ENCODE measurements around the gene SCAP.
"Not testable (repeated sequence)": the region's sequence is repeated elsewhere in the genome, so short reads cannot be mapped to it uniquely, and the experiment has no call there.

SCAP gene

DNA sequence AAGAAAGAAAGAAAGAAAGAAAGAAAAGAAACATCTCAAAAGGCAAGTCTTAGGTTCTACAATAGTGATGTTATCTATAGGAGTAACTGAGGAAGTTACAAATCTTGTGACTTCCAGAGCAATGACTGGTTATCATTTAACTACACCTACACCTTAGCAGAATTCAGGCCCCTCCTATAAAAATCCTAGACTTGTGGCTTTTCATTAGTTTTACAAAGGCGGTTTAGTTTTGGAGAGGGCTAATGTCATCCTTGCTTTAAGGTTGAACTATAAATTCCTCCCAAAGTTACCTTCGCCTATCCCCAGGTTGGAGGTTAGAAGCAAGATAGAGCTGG, 4.1 kb upstream of the SCAP start:
- no peak for DNase-seq

- DNase-seq, result no peak
These were observed 2.3 kb upstream of the SCAP start for GRCh38 chr3:47478022-47478421.

GRCh38 chr3:47476644-47477199, 981 bp upstream of the SCAP start:
- no peak for DNase-seq

- DNase-seq, result no peak
These were observed 537 bp upstream of the SCAP start for GRCh38 chr3:47476330-47476626.

- no peak for DNase-seq
These were observed 642 bp downstream of the SCAP start for GRCh38 chr3:47475029-47475569.

DNA sequence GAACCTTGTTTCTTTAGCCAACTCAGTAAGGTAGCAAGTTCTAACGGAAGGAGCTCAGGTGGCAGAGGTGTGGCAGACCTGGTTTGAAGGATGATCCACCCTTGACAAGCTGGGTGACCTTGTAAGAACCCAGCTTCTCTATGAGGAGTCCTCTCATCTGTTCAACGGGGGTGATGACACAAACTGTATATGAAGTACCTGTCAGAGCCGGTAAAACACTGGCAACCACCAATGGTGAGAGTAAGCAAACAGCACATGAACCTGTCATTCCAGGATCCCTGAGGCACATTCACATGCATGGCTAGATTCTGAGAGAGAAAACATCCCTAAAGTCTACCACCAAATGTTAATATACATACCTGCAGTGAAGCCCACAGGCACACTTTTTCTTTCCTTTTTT, 2.4 kb downstream of the SCAP start:
- DNase-seq, result no peak

GRCh38 chr3:47469616-47470015, 6.1 kb downstream of the SCAP start:
- DNase-seq, result no peak

DNA sequence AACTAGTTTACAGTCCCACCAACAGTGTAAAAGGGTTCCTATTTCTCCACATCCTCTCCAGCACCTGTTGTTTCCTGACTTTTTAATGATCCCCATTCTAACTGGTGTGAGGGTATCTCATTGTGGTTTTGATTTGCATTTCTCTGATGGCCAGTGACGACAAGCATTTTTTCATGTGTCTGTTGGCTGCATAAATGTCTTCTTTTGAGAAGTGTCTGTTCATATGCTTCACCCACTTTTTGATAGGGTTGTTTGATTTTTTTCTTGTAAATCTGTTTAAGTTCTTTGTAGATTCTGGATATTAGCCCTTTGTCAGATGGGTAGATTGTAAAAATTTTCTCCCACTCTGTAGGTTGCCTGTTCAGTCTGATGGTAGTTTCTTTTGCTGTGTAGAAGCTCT, 7.4 kb downstream of the SCAP start:
- not testable (repeated sequence) for DNase-seq

DNA sequence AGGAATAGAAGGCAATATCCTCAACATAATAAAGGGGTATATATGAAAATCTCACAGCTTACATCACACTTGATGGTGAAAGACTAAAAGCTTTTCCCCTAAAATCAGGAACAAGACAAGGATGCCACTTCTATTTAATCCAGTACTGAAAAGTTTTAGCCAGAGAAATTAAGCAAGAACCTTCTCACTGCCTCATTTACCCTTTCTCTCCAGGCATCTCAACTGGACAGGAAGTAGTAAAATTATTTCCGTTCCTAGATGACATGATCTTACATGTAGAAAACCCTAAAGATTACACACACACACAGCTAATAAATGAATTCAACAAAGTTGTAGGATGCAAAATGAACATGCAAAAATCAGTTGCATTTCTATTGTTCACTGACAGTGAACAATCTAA, 11.2 kb downstream of the SCAP start:
- no peak for DNase-seq

GRCh38 chr3:47459534-47460085, 16.1 kb downstream of the SCAP start:
- not testable (repeated sequence) for DNase-seq

DNA sequence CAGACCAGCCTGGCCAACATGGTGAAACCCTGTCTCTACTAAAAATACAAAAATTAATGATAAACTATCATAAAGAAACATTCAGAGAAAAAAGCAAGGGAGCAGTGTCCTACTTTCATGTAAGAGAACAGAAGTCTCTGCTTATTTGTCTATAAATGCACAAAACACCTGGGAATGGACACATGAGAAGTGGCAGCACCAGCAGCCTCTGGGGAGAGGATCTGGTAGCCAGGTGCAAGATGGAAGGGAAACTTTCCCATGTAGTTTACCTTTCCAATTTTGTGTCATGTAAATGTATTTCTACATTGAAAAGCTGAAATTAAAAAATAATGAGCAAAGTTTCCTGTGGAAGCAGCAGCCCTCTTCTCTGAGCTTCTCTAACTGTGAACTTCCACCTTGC, 18.8 kb downstream of the SCAP start:
- no peak for DNase-seq

DNA sequence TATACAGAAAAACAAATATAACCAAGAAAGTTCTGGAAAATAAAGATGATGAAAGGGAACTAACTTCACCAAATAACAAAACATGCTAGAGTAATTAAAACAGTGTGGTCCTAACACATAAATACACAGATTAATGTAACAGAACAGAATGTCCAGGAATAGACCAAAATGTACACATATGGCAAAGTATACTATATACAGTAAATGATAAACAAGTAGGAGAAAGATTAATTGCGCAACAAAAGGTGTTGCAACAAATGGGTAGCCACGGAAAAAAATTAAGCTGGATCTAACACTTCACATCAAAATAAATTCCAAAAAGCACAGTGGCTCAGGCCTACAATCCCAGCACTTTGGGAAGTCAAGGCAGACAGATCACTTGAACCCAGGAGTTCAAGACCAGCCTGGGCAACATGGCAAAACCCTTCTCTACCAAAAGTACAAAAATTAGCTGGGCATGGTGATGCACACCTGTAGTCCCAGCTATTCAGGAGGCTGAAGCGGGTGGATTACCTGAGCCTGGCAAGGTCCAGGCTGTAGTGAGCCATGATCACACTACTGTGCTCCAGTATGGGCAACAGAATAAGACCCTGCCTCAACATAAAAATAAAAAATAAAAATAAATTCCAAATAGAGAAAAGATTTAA, 19.8 kb downstream of the SCAP start:
- DNase-seq, result no peak

GRCh38 chr3:47452453-47453215, 23.1 kb downstream of the SCAP start:
- DNase-seq, result no peak

DNA sequence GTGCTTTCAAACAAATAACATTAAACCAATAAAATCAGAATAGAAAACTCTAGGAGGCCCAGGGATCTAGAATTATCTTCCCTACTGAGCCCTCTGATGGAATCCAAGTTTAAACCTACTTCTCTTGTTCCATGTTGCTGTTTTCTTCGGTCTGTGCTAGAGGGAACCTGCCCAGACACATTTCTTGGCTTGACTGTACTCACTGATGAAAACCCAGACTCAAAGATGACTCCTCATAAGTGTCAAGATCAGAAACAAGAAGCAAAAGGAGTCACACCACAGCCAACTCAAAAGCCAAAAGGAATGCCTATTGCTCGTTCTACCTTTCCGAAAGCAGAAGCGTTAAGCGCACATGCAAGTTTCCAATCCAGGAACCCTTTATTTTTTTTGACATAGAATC, 31.6 kb downstream of the SCAP start:
- DNase-seq, result no peak

GRCh38 chr3:47443611-47443995, 32.1 kb downstream of the SCAP start:
- no peak for DNase-seq

GRCh38 chr3:47441796-47442551, 33.8 kb downstream of the SCAP start:
- no peak for DNase-seq

DNA sequence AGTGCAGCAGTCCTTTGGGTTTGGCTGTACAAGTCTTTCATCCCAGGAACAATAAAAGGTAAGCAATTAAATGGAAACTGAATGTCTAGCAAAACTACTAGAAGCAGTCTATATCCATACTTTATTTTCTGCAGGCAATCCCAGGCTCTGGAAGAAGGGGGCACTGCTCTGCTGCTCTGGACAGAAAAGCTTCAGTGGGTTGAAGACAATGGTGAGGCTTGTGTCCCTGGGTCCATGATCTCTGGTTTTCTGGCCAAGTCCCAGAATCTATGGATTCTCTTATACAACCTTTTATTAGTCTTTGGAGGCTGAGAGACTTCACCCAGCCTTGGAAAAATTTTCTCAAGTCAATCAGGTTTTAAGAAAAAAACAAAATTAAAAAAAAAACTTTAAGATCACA, 35.6 kb downstream of the SCAP start:
- no peak for DNase-seq

GRCh38 chr3:47436180-47436579, 39.6 kb downstream of the SCAP start:
- DNase-seq, result no peak

- no peak for DNase-seq
These were observed 40.9 kb downstream of the SCAP start for GRCh38 chr3:47434849-47435248.

DNA sequence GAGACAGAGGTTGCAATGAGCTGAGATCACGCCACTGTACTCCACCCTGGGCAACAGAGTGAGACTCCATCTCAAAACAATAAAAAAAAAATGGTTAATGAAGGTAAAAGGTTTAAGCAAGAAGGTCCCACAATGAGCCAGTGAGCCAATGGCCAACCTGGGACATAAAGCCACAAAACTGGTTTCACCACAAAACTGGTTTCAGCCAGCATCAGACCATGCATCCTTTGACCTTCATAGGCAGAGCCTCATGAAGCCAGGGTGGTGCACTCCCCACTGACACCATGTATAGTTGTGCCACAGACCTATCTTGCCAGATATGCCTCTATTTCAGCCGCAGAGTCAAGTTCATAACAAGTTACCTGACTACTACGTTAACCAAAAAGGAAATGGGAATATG, 41.9 kb downstream of the SCAP start:
- DNase-seq, result no peak

DNA sequence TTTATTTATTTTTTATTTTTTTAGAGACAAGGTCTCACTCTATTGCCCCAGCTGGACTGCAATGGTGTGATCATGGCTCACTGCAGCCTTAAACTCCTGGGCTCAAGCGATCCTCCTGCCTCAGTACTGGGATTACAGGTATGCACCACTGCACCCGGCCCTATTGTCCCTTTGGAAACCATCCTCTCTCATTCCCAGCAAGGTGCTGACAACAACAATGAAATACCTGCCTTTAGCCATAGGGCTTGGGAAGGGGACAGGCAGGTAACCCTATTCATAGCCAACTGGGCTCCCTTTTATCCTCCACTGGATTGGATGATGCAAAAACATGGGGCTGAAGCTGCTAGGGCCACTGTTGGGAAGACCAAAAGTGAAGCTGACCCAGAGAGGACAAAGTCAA, 43.1 kb downstream of the SCAP start:
- no peak for DNase-seq

DNA sequence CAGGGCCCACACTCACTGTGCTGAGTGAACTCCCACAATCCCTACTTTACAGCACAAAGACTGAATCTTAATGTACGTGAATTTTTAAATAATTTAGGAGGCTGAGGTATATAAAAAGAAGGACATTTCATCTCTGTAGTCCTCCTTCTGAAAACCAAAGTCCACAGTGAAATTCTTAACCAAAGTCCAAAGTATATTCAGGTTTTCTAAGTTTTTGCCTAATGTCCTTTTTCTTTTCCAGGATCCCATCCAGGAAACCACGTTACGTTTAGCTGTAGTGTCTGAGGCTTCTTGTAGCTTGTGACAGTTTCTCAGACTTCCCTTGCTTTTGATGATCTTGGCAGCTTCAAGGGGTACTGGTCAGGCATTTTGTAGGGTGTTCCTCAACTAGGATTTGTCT, 44.5 kb downstream of the SCAP start:
- no peak for DNase-seq

DNA sequence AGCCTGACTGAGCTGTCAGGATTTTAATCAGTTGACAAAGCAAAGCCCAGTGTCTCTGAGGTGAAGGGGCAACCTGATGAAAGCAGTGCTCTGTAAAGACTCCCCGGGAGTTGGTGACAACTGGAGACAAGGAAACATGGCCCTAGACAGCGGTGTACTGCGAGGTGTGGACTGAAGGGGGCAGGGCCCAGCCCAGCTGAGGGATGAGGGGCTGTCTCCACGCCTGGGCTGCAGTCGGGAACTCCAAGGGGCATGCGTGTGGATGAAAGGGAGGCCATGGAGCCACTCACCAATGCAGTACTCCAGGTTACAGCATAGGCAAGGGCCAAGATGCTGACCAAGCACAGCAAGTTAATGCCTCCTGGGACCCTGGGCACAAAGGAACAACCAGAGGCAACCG, 45.1 kb downstream of the SCAP start:
- no peak for DNase-seq

All from DMS 273 treated with DMSO at 0.1 percent for 48 hours (cell line).